Chondrocyte (in vitro differentiated cells): ENCODE results near the gene SCN4A. TPM values are rescaled to one million over a fixed set of nuclear protein-coding genes. Genes with fewer than 3 reads are reported as not detected.

Experiments used
- DNase-seq: peaks from one replicate; pipeline ENCODE4 v3.0.0; 2021; ENCODE audit warnings: mixed read lengths, low spot score
- H3K27ac Mint-ChIP-seq: one replicate; pipeline ENCODE4 v1.8.0; 2021; ENCODE audit warnings: mild to moderate bottlenecking, moderate library complexity, mixed read lengths; ENCODE audit not compliant: unreplicated experiment
- H3K27me3 Mint-ChIP-seq: 2 replicates; pipeline ENCODE4 v1.8.0; 2021; ENCODE audit warnings: low read depth, mixed read lengths
- H3K36me3 Mint-ChIP-seq: 2 replicates; pipeline ENCODE4 v1.8.0; 2021; ENCODE audit warnings: low read depth, mixed read lengths
- H3K4me1 Mint-ChIP-seq: 2 replicates; pipeline ENCODE4 v1.8.0; 2021; ENCODE audit warnings: low read depth, mild to moderate bottlenecking, mixed read lengths
- H3K4me3 Mint-ChIP-seq: one replicate; pipeline ENCODE4 v1.8.0; 2021; ENCODE audit warnings: mild to moderate bottlenecking, moderate library complexity, mixed read lengths; ENCODE audit not compliant: unreplicated experiment
- H3K9me3 Mint-ChIP-seq: 2 replicates; pipeline ENCODE4 v1.8.0; 2021; ENCODE audit warnings: low read depth, mixed read lengths
- total RNA-seq: library from RNA; stranded (reverse); gene quantifications from 3 replicates; pipeline ENCODE4 v1.2.1, GENCODE V29; 2021
- TF ChIP-seq, protein P1 (sequence below): fragments of 200-600 bp; sonication (generic); IDR thresholded peaks from 2 replicates; pipeline ENCODE4 v1.5.0; 2021; ENCODE audit warnings: antibody characterized with exemption, mild to moderate bottlenecking, moderate library complexity

The SCN4A gene
- total RNA-seq, 1 donor from 2014 or later, result not detected

DNA sequence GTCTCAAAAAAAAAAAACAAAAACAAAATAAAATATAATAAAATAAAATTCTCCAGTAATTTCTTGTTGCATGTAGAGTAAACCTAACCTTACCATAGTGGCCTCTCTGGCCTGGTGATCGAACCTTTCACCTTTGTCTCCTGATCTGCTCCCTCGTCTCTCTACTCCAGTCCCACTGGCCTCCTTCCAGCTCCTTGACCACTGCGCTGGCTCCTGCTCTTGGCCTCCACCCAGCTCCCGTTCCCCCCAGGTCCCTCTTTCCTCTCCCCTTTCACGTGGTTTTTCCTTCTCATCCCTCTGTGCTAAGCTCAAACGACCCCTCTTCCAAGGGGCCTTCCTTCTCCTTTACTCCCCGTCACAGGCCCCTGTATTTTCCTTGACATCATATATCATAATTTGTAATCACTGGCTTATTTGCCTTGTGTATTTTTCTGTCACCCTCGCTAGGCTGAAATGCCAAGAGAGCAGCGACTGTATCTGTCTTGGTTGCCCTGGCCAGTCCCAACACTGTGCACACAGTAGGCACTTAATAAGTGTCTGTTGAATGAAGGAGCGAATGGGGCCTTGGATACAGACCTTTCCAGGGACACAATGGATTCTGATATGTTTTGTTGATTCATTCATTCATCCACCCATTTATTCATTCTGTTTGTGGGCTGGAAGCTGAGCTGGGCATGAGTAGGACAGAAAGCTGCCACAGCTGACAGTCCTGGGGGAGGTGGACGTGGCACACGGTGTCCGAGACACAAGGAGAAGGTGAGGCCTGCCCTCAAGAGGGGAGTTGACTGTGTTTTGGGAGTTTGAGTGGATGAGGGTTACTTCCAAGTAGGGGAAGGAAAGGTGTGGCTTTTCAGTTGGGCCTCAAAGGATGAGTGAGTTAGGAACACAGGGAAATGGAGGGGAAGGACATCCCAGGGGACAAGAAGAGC is 5.8 kb upstream of the SCN4A start:
- H3K36me3 Mint-ChIP-seq, result peaks cover 6% of the 10 kb centered on the region
- no peak overlapping the region for H3K27ac Mint-ChIP-seq
- no peak overlapping the region for H3K4me3 Mint-ChIP-seq
- peaks cover 4% of the 10 kb centered on the region for H3K27me3 Mint-ChIP-seq
- peaks cover 11% of the 10 kb centered on the region for H3K9me3 Mint-ChIP-seq
- DNase-seq, result no peak
- peaks cover 21% of the 10 kb centered on the region for H3K4me1 Mint-ChIP-seq
- TF ChIP-seq, protein P1, sequence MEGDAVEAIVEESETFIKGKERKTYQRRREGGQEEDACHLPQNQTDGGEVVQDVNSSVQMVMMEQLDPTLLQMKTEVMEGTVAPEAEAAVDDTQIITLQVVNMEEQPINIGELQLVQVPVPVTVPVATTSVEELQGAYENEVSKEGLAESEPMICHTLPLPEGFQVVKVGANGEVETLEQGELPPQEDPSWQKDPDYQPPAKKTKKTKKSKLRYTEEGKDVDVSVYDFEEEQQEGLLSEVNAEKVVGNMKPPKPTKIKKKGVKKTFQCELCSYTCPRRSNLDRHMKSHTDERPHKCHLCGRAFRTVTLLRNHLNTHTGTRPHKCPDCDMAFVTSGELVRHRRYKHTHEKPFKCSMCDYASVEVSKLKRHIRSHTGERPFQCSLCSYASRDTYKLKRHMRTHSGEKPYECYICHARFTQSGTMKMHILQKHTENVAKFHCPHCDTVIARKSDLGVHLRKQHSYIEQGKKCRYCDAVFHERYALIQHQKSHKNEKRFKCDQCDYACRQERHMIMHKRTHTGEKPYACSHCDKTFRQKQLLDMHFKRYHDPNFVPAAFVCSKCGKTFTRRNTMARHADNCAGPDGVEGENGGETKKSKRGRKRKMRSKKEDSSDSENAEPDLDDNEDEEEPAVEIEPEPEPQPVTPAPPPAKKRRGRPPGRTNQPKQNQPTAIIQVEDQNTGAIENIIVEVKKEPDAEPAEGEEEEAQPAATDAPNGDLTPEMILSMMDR, result no peak

DNA sequence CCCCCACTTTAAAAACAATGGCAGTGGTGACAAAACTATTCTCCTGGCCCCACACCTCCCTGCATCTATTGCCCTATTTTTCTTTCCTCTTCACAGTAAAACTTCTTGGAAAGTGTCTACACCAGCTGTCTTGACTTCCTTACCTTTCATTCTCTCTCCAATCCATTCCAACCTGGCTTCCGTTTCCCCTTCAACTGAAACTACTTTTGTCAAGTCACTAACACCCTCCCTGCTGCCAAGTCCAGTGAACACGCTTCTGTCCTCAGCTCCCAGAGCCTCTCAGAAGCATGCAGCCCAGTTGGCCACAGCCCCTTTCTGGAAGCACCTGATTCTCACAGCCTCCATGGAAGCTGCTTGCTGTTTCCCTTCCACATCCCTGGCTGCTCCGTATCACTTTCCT is 4.0 kb upstream of the SCN4A start:
- Mint-ChIP-seq H3K9me3 (peaks cover under 1% of the 10 kb centered on the region), H3K4me3 (no peak overlapping the region), H3K27ac (no peak overlapping the region), H3K36me3 (peaks cover 2% of the 10 kb centered on the region), H3K27me3 (peaks cover 4% of the 10 kb centered on the region), H3K4me1 (peaks cover 18% of the 10 kb centered on the region)
- TF ChIP-seq, protein P1, result no peak
- no peak for DNase-seq

DNA sequence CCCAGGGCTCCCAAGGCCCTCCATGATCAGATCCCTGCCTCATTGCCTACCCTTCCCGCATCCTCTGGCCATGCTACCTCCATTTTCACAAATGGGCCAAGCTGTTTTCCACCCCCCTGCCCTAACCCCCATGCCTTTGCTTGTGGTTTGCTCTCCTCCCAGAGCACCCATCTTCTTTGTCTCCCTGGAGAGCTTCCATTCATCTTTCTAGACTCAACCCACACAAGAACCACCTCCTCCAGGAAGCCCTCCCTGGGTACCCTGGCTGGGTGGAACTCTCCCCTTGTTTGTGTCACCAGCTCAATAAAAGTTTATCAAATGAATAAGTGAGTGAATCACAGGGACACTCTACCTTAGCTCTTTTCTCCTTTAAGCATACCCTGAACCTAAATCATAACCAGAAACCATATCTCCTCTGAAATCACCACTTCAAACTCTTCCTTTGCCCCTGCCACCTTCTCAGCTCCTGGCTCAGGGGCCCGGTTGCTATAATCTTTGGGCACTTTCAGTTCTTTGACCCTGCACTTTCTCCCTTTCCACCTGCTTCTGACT is 2.9 kb upstream of the SCN4A start:
- TF ChIP-seq, protein P1, result no peak
- Mint-ChIP-seq H3K9me3 (no peaks in the 10 kb centered on the region), H3K4me1 (peaks cover 17% of the 10 kb centered on the region), H3K36me3 (peaks cover 2% of the 10 kb centered on the region), H3K4me3 (no peak overlapping the region), H3K27me3 (peaks cover 4% of the 10 kb centered on the region), H3K27ac (no peak overlapping the region)
- no peak for DNase-seq

DNA sequence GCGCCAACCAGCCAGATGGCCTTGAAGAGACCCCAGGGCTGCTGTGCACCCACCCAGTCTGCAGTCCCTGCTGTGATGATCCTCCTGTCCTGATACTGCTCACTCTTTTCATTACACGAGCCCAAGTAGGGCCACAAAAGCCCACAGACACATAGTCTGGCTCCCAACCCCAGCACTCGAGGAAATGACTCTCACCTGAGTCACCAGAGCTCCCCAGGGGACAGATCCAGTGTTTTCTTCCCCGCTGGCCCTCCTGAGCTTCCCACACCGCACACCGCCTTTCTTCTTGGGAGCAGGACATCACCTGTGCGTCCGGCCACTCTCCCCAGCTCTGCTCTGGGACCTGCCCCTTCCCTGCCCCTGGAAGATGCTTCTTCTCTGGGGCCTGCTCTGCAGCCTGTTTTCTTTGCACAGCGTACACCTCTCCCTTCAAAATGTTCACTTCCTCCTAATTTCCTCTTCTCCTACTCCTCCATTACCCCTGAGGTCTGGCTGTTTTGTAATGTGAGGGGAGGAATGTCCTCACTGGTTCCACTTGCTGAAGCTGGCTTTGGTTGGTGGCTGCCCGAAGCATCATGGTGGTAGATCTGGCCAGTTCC is 2.0 kb upstream of the SCN4A start:
- Mint-ChIP-seq H3K9me3 (no peaks in the 10 kb centered on the region), H3K36me3 (peaks cover 2% of the 10 kb centered on the region), H3K27me3 (peaks cover 4% of the 10 kb centered on the region), H3K4me1 (peaks cover 10% of the 10 kb centered on the region), H3K4me3 (no peak overlapping the region), H3K27ac (peak overlapping the region; percentile 86)
- TF ChIP-seq, protein P1, result no peak
- DNase-seq, result no peak

DNA sequence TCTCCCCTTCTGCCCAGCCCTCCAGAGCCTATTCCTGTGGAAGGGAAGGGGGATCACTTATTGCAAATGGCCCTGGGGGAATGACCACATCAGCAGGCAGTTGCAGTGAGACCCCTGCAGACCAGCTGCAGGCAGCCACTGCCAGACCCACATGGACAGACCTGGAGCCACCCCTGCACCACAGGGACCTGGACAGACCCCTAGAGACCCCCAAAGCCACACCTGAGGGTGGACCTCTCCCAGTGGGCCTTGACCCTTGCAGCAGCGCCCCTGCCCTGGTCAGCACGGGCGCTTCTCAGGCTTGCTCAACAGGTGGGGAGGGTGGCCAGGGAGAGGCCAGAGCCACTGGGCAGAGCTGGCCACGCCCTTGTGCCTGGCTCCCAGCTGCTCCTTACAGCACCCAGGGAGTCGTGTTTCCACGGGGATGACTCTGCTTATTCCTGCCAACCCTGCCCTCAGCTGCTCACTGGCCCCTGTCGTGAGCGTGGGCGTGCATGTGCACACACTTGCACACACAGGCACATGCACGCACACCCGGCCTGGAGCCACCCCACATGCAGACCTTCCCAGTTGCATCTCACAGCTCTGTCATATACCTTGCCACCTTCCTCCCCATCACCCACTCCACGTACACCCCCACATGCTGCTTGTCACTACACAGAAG is 1.3 kb upstream of the SCN4A start:
- Mint-ChIP-seq H3K4me1 (peaks cover 10% of the 10 kb centered on the region), H3K36me3 (peaks cover 2% of the 10 kb centered on the region), H3K27me3 (peaks cover 4% of the 10 kb centered on the region), H3K9me3 (no peaks in the 10 kb centered on the region), H3K4me3 (no peak overlapping the region), H3K27ac (peak overlapping the region; percentile 86)
- TF ChIP-seq, protein P1, result no peak
- no peak for DNase-seq
